ENCODE data around the gene LRRC8C.

DNA sequence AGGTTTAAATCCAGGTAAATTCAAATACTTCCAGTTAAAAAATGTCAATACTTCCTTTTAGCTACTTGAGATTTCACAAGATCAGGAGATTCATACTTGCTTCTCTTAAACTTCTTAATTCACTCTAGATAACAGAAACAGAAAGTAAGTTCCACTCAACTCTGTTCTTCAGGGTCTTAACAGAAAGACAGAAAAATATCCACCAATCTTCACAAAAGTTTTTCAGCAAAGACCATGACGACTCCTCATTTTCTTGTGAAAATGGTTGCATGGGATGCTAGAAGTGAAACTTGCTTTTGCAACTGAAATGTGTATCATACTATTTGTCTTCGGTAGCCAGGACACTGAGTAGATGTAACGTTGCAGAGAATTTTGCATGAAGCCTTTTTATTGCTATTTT is 12.3 kb upstream of the LRRC8C start:
- TF ChIP-seq, protein P1, sequence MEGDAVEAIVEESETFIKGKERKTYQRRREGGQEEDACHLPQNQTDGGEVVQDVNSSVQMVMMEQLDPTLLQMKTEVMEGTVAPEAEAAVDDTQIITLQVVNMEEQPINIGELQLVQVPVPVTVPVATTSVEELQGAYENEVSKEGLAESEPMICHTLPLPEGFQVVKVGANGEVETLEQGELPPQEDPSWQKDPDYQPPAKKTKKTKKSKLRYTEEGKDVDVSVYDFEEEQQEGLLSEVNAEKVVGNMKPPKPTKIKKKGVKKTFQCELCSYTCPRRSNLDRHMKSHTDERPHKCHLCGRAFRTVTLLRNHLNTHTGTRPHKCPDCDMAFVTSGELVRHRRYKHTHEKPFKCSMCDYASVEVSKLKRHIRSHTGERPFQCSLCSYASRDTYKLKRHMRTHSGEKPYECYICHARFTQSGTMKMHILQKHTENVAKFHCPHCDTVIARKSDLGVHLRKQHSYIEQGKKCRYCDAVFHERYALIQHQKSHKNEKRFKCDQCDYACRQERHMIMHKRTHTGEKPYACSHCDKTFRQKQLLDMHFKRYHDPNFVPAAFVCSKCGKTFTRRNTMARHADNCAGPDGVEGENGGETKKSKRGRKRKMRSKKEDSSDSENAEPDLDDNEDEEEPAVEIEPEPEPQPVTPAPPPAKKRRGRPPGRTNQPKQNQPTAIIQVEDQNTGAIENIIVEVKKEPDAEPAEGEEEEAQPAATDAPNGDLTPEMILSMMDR (IDR thresholded peaks at IDR 0.05; ENCODE audit: insufficient read depth, low read length, poor library complexity, severe bottlenecking), result no peak
- no peak for TF ChIP-seq EZH2phosphoT487 (conservative IDR thresholded peaks at IDR 0.05; ENCODE audit: low read length)
